Suppressor macrophage (primary cell): Measurements from ENCODE around the gene TMPRSS13.

ENCODE experiments used
- DNase-seq, 4 experiments: peaks; one replicate each; pipeline ENCODE4 v3.0.0-alpha.2; 2020 to 2022

The TMPRSS13 gene

DNA sequence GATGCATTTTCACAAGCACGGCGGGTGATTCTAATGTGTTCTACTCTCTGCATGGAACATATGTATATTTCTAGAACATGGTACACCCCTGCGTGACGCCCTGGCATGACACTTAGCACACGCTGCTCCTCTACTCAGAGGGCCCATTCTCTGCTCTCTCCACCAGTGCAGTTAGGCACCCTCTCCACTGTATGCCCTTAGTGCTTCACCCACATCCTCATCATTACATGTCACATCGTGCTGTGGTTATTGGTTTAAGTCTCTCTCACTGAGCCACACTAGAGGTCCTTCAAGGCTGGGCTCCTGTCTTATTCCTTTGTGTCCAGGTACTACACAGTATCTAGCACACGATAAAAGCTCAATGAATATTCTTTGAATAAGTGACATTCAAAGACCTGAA, 16.7 kb downstream of the TMPRSS13 start:
- DNase-seq: no peak

GRCh38 chr11:117911694-117912093, 17.5 kb downstream of the TMPRSS13 start:
- DNase-seq: no peak

- no peak for DNase-seq
Observed at GRCh38 chr11:117910941-117911655, 18.1 kb downstream of the TMPRSS13 start.

- peak in 1 of 4 experiments; percentile 12 for DNase-seq
Observed at GRCh38 chr11:117910525-117910924, 18.7 kb downstream of the TMPRSS13 start.

GRCh38 chr11:117909611-117910382, 19.4 kb downstream of the TMPRSS13 start:
- DNase-seq: no peak

GRCh38 chr11:117908959-117909610, 20.1 kb downstream of the TMPRSS13 start:
- peak in 3 of 4 experiments; percentile 26 to 28 (median 26) for DNase-seq

- DNase-seq: peak in 3 of 4 experiments; percentile 39 to 57 (median 52)
Observed at GRCh38 chr11:117908109-117908895, 20.9 kb downstream of the TMPRSS13 start.

- DNase-seq: peak; percentile 95 to 98 (median 96)
Observed at GRCh38 chr11:117907276-117908108, 21.7 kb downstream of the TMPRSS13 start.

DNA sequence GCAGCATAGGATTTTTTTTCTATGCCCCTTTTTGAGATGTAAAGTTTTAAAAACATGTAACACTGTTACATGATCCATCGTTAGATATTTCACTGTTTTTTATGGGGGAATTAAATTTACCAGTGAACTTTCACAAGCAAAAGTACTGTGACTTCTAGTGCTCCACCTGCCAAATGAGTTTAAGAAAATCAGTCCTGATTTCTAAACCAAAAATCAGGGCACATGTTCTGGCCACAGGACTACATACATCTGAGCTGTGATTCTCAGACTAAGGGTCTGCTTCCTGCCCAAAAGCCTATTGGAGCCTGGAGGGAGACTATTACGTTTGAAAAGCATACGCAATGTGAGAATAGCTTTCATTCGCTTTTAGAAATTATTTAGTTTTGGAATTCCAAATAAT, 22.5 kb downstream of the TMPRSS13 start:
- DNase-seq: no peak

DNA sequence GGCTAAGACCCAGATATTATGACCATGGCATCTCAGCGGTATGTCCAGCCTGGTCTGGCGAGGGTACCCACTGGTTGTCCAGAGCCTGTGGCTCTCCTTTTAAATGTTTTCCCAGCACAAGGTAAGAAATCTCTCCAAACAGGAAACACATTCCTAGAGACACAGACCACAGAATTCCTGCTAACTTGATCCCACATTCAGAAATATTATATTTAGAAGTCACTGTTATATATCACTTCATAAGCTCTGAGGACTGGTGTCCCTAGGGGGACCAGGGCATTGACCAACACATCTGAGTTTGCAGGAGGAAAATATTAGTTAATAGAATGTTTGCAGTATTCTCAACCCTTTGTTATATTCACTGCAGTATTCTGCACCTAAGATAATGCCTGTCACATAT, 23.1 kb downstream of the TMPRSS13 start:
- DNase-seq: no peak

DNA sequence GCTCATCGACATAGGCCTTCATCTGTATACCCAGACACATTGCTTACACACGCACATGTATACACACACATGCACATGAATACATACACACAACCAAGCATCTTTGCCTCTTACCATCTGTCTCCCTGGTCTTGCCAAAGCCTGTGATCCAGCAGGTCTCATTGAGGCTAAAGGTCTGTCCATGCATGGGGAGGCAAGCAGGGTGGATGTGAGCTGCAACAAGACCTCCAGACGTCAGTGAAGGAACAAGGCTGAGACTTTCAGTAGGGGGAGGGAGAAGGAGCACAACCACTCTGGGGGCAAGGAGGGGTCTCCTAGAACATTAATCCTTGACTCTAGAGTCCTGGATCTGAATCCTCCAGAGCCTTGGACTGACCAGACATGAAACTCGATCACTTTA, 23.7 kb downstream of the TMPRSS13 start:
- DNase-seq: no peak

GRCh38 chr11:117903505-117904382, 25.5 kb downstream of the TMPRSS13 start:
- DNase-seq: no peak

GRCh38 chr11:117902001-117902845, 27.0 kb downstream of the TMPRSS13 start:
- DNase-seq: no peak

- no peak for DNase-seq
Observed at GRCh38 chr11:117901601-117902000, 27.6 kb downstream of the TMPRSS13 start.

DNA sequence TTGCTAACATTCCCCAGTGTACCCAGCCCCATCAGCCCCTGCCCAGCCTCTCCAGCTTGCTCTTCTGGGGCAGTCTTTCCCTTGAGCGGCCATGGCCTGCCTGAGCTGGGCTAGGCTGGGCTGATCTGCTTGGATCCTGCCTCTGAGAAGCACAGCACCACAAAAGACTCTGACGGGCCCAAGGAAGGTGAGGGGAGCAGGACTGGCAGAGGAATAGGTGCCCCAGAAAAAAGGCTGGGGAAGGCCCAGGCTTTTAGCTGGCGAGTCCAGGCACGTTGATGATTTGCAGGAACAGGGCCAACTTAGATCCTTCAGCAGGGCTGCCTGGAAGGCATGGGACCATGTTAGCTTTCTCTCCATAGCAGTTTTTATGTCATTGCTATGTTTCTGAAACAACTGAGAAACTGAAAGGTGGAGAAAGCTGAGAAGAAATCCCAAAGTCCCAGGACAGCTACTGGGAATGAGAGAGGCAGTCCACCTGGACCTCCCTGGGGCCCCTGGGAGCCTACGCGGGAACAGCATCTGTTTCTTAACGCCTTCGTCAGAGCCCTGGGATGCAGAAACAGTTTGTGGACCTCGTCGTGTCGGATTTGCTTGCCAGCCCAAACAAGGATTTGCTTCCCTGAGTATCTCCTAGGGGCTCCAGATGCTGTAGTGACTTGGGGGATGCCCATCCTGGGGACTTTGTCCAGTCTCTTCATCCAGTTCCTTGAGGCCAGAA, 28.3 kb downstream of the TMPRSS13 start:
- DNase-seq: no peak

DNA sequence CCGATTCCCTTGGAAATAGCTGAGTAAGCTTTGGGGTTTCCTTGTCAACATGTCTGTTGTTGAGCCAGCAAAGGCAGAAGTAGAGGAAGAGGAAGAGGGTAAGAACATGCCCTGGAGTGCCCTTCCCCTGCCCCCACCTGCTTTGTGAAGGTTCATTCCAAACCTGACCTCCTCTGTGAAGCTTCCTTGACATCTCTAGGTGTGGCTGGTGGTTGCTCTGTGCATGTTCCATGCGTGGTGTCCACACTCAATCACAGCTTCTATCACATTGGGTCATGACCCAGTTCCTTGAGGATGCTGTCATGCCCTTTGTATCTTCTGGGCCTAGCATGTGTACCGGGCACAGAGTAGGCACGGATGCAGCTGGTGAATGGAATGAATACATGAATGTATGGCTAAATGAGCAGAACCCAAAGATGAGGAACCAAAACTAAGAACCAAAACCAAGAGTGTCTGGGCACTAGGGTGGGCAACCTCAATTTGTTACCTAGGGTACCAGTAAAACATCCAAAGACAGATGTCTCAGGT, 29.0 kb downstream of the TMPRSS13 start:
- DNase-seq: peak; percentile 31 to 67 (median 59)

- DNase-seq: no peak
Observed at GRCh38 chr11:117898059-117898458, 31.1 kb downstream of the TMPRSS13 start.

DNA sequence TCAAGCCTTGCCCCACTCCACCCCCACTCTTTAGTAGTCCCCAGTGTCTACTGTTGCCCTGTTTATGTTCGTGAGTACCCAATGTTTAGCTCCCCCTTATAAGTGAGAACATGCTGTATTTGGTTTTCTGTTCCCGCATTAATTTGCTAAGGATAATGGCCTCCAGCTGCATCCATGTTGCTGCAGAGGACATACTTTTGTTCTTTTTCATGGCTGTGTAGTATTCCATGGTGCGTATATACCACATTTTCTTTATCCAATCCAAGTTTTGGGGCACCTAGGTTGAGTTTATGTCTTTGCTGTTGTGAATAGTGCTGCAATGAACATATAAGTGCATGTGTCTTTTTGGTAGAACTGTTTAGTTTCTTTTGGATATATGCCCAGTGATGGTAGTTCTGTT, 36.6 kb downstream of the TMPRSS13 start:
- DNase-seq: no peak

DNA sequence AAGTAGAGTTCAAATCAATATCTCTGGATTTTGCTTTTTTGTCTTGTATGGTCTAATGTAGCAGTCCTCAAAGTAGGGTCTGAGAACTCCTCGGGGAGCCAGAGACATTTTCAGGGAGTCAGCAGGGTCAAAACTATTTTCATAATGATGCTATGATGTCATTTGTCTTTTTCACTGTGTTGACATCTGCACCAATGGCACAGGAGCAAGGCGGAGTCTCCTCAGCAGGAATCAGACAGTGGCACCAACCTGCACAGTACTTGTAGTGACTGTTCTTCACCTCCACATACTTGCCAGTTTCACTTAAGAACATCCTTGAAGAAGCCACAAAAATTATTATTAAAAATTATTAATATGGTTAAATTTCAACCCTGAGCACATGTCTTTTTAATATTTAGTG, 37.8 kb downstream of the TMPRSS13 start:
- DNase-seq: no peak
